HEK293T (cell line): ENCODE results near the gene PPM1H.

Experiments
- ARNT ChIP-seq: fragments of 450-650 bp; IDR thresholded peaks from 2 replicates; pipeline ENCODE4 v1.6.1; 2017; ENCODE audit warnings: mild to moderate bottlenecking
- BHLHE40 ChIP-seq: fragments of 450-650 bp; IDR thresholded peaks from 2 replicates; pipeline ENCODE4 v1.6.1; 2016; ENCODE audit warnings: mild to moderate bottlenecking, moderate library complexity, borderline replicate concordance
- CTBP1 ChIP-seq: fragments of 450-650 bp; IDR thresholded peaks from 2 replicates; pipeline ENCODE4 v1.6.1; 2016; ENCODE audit warnings: borderline replicate concordance
- FOXA1 ChIP-seq: fragments of 450-650 bp; IDR thresholded peaks from 2 replicates; pipeline ENCODE4 v1.6.1; 2016; ENCODE audit warnings: mild to moderate bottlenecking
- FOXK2 ChIP-seq: fragments of 450-650 bp; IDR thresholded peaks from 2 replicates; pipeline ENCODE4 v1.6.1; 2016; ENCODE audit warnings: mild to moderate bottlenecking
- FOXM1 ChIP-seq: fragments of 450-650 bp; IDR thresholded peaks from 2 replicates; pipeline ENCODE4 v1.6.1; 2017; ENCODE audit warnings: mild to moderate bottlenecking, borderline replicate concordance
- HDGF ChIP-seq: fragments of 450-650 bp; IDR thresholded peaks from 2 replicates; pipeline ENCODE4 v1.6.1; 2017; ENCODE audit warnings: antibody characterized with exemption, borderline replicate concordance
- L3MBTL2 ChIP-seq: fragments of 450-650 bp; conservative IDR thresholded peaks from 2 replicates; pipeline ENCODE4 v1.6.1; 2016; ENCODE audit warnings: mild to moderate bottlenecking
- LEF1 ChIP-seq: fragments of 450-650 bp; IDR thresholded peaks from 2 replicates; pipeline ENCODE4 v1.6.1; 2017; ENCODE audit warnings: mild to moderate bottlenecking, borderline replicate concordance
- SP1 ChIP-seq: fragments of 450-650 bp; IDR thresholded peaks from 2 replicates; pipeline ENCODE4 v1.6.1; 2017
- SUZ12 ChIP-seq: fragments of 450-650 bp; IDR thresholded peaks from 2 replicates; pipeline ENCODE4 v1.6.1; 2016; ENCODE audit warnings: mild to moderate bottlenecking
- TARDBP ChIP-seq: fragments of 450-650 bp; IDR thresholded peaks from 2 replicates; pipeline ENCODE4 v1.6.1; 2016
- ZNF384 ChIP-seq: fragments of 450-650 bp; IDR thresholded peaks from 2 replicates; pipeline ENCODE4 v1.6.1; 2016
- TF ChIP-seq, protein P1 (sequence below): fragments of 450-650 bp; IDR thresholded peaks from 2 replicates; pipeline ENCODE4 v1.6.1; 2016

DNA sequence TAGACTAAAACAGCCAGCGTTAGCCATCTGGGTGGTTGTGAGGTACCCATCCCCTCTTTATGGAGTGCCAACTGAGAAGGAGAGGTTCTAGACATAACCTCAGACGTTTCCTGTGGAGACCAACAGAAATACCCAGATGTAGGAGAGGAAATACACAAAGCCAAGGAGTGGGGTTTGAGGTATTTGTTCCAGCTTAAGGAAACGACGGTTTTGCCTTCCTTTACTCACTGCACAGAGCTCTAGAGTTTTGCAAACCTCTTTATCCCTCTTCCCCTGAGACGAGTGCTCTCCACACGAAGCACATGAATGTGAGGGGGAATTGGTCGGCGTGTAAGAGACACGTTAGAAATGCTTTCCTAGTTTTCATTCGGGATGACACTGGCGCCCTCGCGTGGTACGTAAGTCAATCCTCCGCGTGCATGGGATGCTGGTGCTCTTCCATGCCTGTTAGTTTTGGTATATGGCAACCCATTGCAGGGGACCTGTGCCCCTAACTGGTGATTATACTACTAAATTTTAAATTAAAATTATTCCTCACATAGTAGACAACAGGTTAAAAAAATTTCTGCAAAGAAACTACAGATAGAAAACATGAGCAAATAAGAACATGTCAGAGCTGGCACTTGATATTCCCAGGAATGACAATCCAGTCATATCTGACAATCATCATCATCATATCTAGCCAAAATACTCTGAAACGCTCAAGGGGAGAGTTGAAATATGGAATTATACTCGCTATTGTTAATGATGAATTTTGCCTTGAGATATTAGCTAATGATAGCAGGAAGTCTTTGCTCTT lies 121.7 kb downstream of the PPM1H start:
- TF ChIP-seq L3MBTL2 (peak; percentile 81), SP1 (no peak), ZNF384 (no peak), TARDBP (no peak), FOXA1 (no peak), SUZ12 (no peak), LEF1 (no peak), HDGF (no peak), FOXM1 (no peak), FOXK2 (no peak), BHLHE40 (no peak), ARNT (no peak), CTBP1 (no peak)
- TF ChIP-seq, protein P1, sequence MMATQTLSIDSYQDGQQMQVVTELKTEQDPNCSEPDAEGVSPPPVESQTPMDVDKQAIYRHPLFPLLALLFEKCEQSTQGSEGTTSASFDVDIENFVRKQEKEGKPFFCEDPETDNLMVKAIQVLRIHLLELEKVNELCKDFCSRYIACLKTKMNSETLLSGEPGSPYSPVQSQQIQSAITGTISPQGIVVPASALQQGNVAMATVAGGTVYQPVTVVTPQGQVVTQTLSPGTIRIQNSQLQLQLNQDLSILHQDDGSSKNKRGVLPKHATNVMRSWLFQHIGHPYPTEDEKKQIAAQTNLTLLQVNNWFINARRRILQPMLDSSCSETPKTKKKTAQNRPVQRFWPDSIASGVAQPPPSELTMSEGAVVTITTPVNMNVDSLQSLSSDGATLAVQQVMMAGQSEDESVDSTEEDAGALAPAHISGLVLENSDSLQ = no peak
